HepG2 (cell line): ENCODE measurements around the gene ARMH2. TPM values are rescaled to one million over a fixed set of nuclear protein-coding genes. Genes with fewer than 3 reads are reported as not detected.
A peak's percentile ranks its signal among the peaks of the same experiment; 100 is the strongest.

Experiments used
- ATAC-seq: fragments of 200-7000 bp; cut with Tn5 transposase; 3 replicates; pipeline ENCODE4 v1.9.1; 2020; ENCODE audit warnings: mild to moderate bottlenecking, moderate library complexity
- BruUV-seq: library from RNA; stranded (reverse); fragments of 400-500 nt; replicated peaks from 2 replicates; lab custom pipeline; 2021; lab: Mats Ljungman, UMichigan
- CTCF ChIA-PET: fragments of 300-600 bp; formaldehyde crosslinking; extraction: SDS; loops from one replicate; lab custom pipeline; 2021; ENCODE audit warnings: low total read pairs, inconsistent platforms, low intra/inter-chr PET ratio; lab: Yijun Ruan, JAX
- POLR2A ChIA-PET: fragments of 350-600 bp; sonication (Branson Sonifier 250); formaldehyde crosslinking; loops from one replicate; lab custom pipeline; 2020; ENCODE audit warnings: antibody characterized with exemption, inconsistent platforms; lab: Yijun Ruan, JAX
- DNase-seq: peaks from one replicate; pipeline ENCODE4 v3.0.0-alpha.2; 2015; ENCODE audit warnings: low spot score
- FAIRE-seq: peaks from 3 replicates; lab custom pipeline; 2011; peaks lifted over from hg19 to GRCh38; lab: Jason Lieb, UNC
- H2AFZ ChIP-seq: one replicate; pipeline ENCODE4 v1.6.1; 2011; ENCODE audit warnings: low read length, inconsistent platforms
- H3K27ac ChIP-seq: fragments of 300-600 bp; 3 replicates; pipeline ENCODE4 v1.8.0; 2011; ENCODE audit warnings: mixed run types, mild to moderate bottlenecking, mixed read lengths, low read length, inconsistent platforms; ENCODE audit not compliant: insufficient read depth; ENCODE audit errors: extremely low read length
- H3K27me3 ChIP-seq, 2 experiments: fragments of 200-600 bp in 1 of 2; 2 replicates in 1 of 2; 3 replicates in 1 of 2; pipeline versions ENCODE4 v1.6.0 to v1.8.0; 2011; ENCODE audit warnings: low read length in 2 of 2, mild to moderate bottlenecking in 2 of 2, moderate library complexity in 2 of 2, inconsistent platforms in 1 of 2; ENCODE audit not compliant: insufficient read depth in 2 of 2, control insufficient read depth in 1 of 2
- H3K36me3 ChIP-seq, 2 experiments: fragments of 200-600 bp in 1 of 2; replicated peaks in 1 of 2; 2 replicates in 1 of 2; 3 replicates in 1 of 2; pipeline versions ENCODE4 v1.5.1 to v1.8.0; 2011; ENCODE audit warnings: low read length in 2 of 2, inconsistent platforms in 1 of 2; ENCODE audit not compliant: insufficient read depth in 2 of 2, control insufficient read depth in 1 of 2
- H3K4me1 ChIP-seq: 2 replicates; pipeline ENCODE4 v1.5.1; 2012; ENCODE audit warnings: low read length, inconsistent platforms; ENCODE audit not compliant: insufficient read depth
- H3K4me2 ChIP-seq: 2 replicates; pipeline ENCODE4 v1.6.0; 2011; ENCODE audit warnings: low read depth, low read length, inconsistent platforms
- H3K4me3 ChIP-seq, 3 experiments: fragments of 200-600 bp in 1 of 3; sonication (generic), shearing (Covaris generic) in 1 of 3; replicated peaks in 1 of 3; 2 replicates each; pipeline ENCODE4 v1.5.1; 2011 to 2016; ENCODE audit warnings: low read length in 3 of 3, inconsistent platforms in 2 of 3, low read depth in 2 of 3, mild to moderate bottlenecking in 2 of 3, control low read depth in 1 of 3, mixed read lengths in 1 of 3; ENCODE audit not compliant: insufficient read depth in 1 of 3
- H3K79me2 ChIP-seq: one replicate; pipeline ENCODE4 v1.6.1; 2011; ENCODE audit warnings: low read length, inconsistent platforms; ENCODE audit not compliant: insufficient read depth
- H3K9ac ChIP-seq: 2 replicates; pipeline ENCODE4 v1.6.0; 2011; ENCODE audit warnings: mild to moderate bottlenecking, low read depth, low read length, inconsistent platforms; ENCODE audit not compliant: insufficient read depth
- H3K9me3 ChIP-seq: 2 replicates; pipeline ENCODE4 v1.5.1; 2012; ENCODE audit warnings: mild to moderate bottlenecking, low read length
- H4K20me1 ChIP-seq: 2 replicates; pipeline ENCODE4 v1.6.0; 2011; ENCODE audit warnings: inconsistent platforms, mild to moderate bottlenecking, low read length, moderate library complexity; ENCODE audit not compliant: insufficient read depth
- CENPBD1 ChIP-seq: sonication (generic); formaldehyde crosslinking; IDR thresholded peaks from 2 replicates; pipeline ENCODE4 v1.8.0; 2022; ENCODE audit warnings: missing genetic modification reagents, low read depth, mild to moderate bottlenecking, borderline replicate concordance
- FIP1L1 ChIP-seq: fragments of 200-400 bp; formaldehyde crosslinking; IDR thresholded peaks from 2 replicates; pipeline ENCODE4 v1.6.1; 2018; ENCODE audit warnings: low read depth, mild to moderate bottlenecking, low read length, moderate library complexity, borderline replicate concordance; ENCODE audit not compliant: insufficient read depth
- GRHL1 ChIP-seq: sonication (generic); formaldehyde crosslinking; conservative IDR thresholded peaks from 2 replicates; pipeline ENCODE4 v1.8.0; 2022; ENCODE audit warnings: missing genetic modification reagents
- HBP1 ChIP-seq: IDR thresholded peaks from 2 replicates; pipeline ENCODE4 v1.6.1; 2016; ENCODE audit warnings: low read depth, control low read depth
- HCFC1 ChIP-seq: fragments of 150-350 bp; IDR thresholded peaks from 2 replicates; pipeline ENCODE4 v1.6.1; 2014; ENCODE audit warnings: low read depth, low read length
- HMG20A ChIP-seq: IDR thresholded peaks from 2 replicates; pipeline ENCODE4 v1.6.1; 2016; ENCODE audit warnings: borderline replicate concordance
- HOXD1 ChIP-seq: sonication (generic); formaldehyde crosslinking; IDR thresholded peaks from 2 replicates; pipeline ENCODE4 v1.5.0; 2020; ENCODE audit warnings: missing genetic modification reagents
- TFDP1 ChIP-seq: IDR thresholded peaks from 2 replicates; pipeline ENCODE4 v1.6.1; 2016; ENCODE audit warnings: missing compliant biosample characterization, missing genetic modification reagents, borderline replicate concordance
- ZNF124 ChIP-seq: sonication (generic); formaldehyde crosslinking; IDR thresholded peaks from 2 replicates; pipeline ENCODE4 v1.4.0; 2020; ENCODE audit warnings: missing genetic modification reagents
- ZNF142 ChIP-seq: sonication (generic); formaldehyde crosslinking; IDR thresholded peaks from 2 replicates; pipeline ENCODE4 v1.4.0; 2020; ENCODE audit warnings: missing genetic modification reagents
- ZNF17 ChIP-seq: sonication (generic); formaldehyde crosslinking; IDR thresholded peaks from 2 replicates; pipeline ENCODE4 v1.5.0; 2020; ENCODE audit warnings: mild to moderate bottlenecking, missing genetic modification reagents
- ZNF790 ChIP-seq: sonication (generic); formaldehyde crosslinking; IDR thresholded peaks from 2 replicates; pipeline ENCODE4 v1.8.0; 2022; ENCODE audit warnings: missing genetic modification reagents, mild to moderate bottlenecking, borderline replicate concordance
- WGBS: methylation state at CpG from one replicate; pipeline ENCODE4 v1.1.6; 2017; ENCODE audit warnings: low lambda C conversion rate; 5-methylcytosine and 5-hydroxymethylcytosine counted together
- in situ Hi-C: cut with HindIII; loops from 2 replicates; pipeline ENCODE4 v1.10.0; 2017; ENCODE audit warnings: low pct_unique_long_range_greater_than_20kb; ENCODE audit not compliant: extremely low pct_ligation_motif_present
- intact Hi-C: fragments of 100-400 bp; cut with micrococcal nuclease; formaldehyde crosslinking; loops from one replicate; pipeline ENCODE4 v1.10.0; 2022; ENCODE audit not compliant: unreplicated experiment
- polyA plus RNA-seq, 8 experiments: library from polyadenylated mRNA; depleted of rRNA in 3 of 8; stranded (reverse) in 7 of 8; unstranded in 1 of 8; fragments of >200 nt; fragmentation: Illumina TruSeq in 4 of 8; extraction: Trizol in 4 of 8; gene quantifications; 2 replicates each; pipeline versions ENCODE4 v1.2.1 to v1.2.3, GENCODE V29; 2011 to 2016; ENCODE audit warnings: low read depth in 4 of 8, missing spikeins in 1 of 8, mixed read lengths in 1 of 8; ENCODE audit not compliant: insufficient read depth in 1 of 8
- total RNA-seq, 5 experiments: library from RNA; depleted of rRNA; stranded (reverse); fragments of >200 nt; fragmentation: Illumina TruSeq; extraction: Trizol; gene quantifications; 2 replicates each; pipeline ENCODE4 v1.2.3, GENCODE V29; 2016; ENCODE audit warnings: low read depth in 1 of 5

ARMH2 gene
- total and polyA plus RNA-seq, 2 of the 13 experiments (the other 11 are each of a cell fraction or from before 2014, with no cell fraction given) = not detected

- Histone ChIP-seq H3K27ac (peak overlapping the region; percentile 53), H3K4me3 (peak overlapping the region in 2 of 3 experiments; percentile 43 to 44; a peak in 4 of 6 replicates), H3K79me2 (no peaks in the 10 kb centered on the region), H3K4me1 (peaks cover 61% of the 10 kb centered on the region), H4K20me1 (no peaks in the 10 kb centered on the region), H3K4me2 (peak overlapping the region; percentile 81), H3K36me3 (no peaks in the 10 kb centered on the region), H3K27me3 (no peaks in the 10 kb centered on the region), H3K9me3 (no peaks in the 10 kb centered on the region), H2AFZ (no peak overlapping the region), H3K9ac (peak overlapping the region; percentile 15)
- CTCF ChIA-PET = no interaction called here
- intact Hi-C loops = loop anchor here (1.0 kb wide), 1 partner anchor 27 kb away; no protein-coding TSS in a partner anchor
- FAIRE-seq = no peak
- 15% methylated on average over 8 of the region's 8 CpGs for WGBS
- DNase-seq = peak; percentile 61
- peak; percentile 63 for ATAC-seq
- in situ Hi-C loops = no loop called here
- BruUV-seq = no TSS peak
- POLR2A ChIA-PET = interaction anchor here (0.6 to 1.3 kb wide), 9 partner anchors 19 to 1254 kb away, joined by 3 to 5 read pairs (median 4); a partner anchor contains a TSS
- TF ChIP-seq HCFC1 (no peak), ZNF790 (CRISPR knock-in tag) (no peak), ZNF142 (CRISPR knock-in tag) (no peak), ZNF124 (CRISPR knock-in tag) (no peak), CENPBD1 (CRISPR knock-in tag) (no peak), FIP1L1 (no peak), HMG20A (peak; percentile 63), HOXD1 (CRISPR knock-in tag) (peak; percentile 29; the same call in 1 of the 2 replicates), GRHL1 (CRISPR knock-in tag) (no peak), TFDP1 (CRISPR knock-in tag) (no peak), HBP1 (no peak), ZNF17 (CRISPR knock-in tag) (no peak)
Measured at GRCh38 chr6:24802271-24803059, 3.7 kb upstream of the ARMH2 start.
